Measurements from ENCODE around the gene FSCN2.
"Not testable (repeated sequence)": the region's sequence is repeated elsewhere in the genome, so short reads cannot be mapped to it uniquely, and the experiment has no call there.

The FSCN2 gene

DNA sequence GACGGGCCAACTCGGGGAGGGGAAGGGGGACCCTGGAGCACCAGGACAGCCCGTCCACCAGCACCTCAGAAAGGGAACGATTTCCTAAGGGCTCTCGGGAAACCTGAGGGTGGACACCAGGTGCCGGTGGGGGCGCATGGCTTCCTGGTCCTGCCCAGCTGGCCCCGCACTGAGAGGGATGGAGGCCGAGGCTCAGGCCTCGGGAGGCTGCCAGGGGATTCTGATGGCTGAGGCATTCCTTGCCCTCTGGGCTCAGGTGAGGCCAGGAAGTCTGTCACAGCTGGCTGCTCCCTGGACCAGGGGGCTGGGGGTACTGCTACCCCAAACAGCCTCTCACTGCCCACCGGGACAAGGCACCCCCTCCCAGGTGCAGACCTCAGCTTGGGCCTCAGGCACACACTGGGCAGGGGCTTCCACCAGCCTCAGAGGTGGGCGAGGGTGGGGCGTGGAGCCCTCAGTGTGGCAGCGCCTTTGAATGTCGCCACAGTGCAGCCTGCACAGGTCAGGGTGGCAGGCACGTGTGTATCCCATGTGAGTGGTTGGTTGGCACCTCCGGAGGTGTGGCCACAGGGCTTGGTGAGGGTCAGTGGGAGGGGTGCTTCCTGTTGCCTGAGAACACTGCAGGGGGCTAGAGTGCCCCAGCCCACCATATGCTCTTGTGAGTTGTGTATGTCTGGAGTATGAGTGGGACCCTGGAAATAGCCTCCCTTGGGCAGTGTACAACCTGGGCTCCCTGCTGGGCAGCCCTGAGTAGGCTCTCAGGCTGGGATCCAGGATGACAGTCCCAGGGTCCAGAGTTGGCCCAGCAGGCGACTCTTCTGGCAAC lies 3.9 kb upstream of the FSCN2 start:
- DNase-seq = no peak

DNA sequence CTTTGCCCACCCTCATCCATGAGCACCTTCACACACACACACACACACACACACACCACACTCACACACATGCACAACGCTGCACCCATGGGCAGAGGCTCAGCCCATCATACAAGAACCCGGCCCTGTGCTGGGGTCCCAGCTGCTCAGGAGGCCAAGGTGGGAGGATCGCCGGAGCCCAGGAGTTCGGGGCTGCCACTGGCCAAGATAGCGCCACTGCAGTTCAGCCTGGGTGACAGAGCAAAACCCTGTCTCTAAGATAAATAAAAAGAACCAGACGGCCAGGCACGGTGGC lies 3.4 kb upstream of the FSCN2 start:
- DNase-seq = no peak

DNA sequence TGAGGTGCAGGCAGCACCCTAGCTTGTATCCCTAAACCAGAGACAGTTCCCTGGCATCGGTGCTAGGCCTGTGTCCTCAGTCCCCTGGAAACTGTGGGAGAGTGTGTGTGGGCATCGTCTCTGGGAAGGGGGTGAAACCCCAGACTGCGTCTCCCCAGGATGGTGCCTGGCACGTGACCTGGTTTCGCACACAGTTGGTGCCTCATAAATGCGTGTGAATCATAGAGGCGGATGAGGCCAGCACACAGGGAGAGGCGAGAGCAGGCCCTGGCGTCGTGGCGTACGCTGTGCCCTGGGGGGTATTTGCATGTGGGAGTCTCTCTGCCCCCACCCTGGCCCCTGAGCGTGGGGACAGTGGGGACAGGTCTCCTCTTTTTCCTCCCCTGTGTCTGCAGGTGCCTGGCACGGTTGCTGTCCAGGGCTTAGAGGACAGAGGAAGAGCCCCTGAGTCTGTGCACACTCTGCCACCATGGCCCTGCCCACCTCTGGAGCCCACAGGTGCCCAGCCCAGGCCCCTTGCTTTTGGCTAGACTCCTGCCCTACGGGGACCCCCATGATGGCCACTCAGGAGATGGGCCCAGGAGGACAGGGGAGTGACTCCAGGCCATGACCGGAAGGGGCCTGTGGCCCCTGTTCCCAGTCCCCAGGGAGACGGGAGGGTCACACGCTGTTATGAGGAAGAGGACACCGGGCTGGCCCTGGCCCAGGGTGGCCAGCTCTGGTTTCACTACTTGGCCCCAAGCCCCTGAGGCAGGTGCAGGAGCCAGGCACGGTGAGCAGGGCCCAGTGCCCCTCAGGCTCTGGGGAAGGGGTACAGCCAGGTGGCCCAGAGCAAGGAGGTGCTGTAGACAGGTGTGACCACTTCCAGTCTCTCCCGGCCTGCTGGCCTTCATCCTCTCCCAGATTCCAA lies 1.3 kb upstream of the FSCN2 start:
- DNase-seq = no peak

DNA sequence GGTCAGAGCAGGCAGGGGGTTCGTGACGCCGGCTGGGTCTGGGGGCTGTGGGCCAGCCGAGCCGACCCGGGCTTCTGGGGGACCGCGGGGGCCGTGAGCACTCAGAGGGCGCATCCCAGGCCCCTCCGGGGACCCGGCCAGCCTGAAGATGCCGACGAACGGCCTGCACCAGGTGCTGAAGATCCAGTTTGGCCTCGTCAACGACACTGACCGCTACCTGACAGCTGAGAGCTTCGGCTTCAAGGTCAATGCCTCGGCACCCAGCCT lies 140 bp downstream of the FSCN2 start:
- DNase-seq = no peak

DNA sequence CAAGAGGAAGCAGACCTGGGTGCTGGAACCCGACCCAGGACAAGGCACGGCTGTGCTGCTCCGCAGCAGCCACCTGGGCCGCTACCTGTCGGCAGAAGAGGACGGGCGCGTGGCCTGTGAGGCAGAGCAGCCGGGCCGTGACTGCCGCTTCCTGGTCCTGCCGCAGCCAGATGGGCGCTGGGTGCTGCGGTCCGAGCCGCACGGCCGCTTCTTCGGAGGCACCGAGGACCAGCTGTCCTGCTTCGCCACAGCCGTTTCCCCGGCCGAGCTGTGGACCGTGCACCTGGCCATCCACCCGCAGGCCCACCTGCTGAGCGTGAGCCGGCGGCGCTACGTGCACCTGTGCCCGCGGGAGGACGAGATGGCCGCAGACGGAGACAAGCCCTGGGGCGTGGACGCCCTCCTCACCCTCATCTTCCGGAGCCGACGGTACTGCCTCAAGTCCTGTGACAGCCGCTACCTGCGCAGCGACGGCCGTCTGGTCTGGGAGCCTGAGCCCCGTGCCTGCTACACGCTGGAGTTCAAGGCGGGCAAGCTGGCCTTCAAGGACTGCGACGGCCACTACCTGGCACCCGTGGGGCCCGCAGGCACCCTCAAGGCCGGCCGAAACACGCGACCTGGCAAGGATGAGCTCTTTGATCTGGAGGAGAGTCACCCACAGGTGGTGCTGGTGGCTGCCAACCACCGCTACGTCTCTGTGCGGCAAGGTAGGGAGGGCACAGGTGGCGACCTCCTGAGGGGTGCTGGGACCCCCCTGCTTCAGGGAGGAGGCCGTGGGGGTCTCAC lies 667 bp downstream of the FSCN2 start:
- no peak for DNase-seq

DNA sequence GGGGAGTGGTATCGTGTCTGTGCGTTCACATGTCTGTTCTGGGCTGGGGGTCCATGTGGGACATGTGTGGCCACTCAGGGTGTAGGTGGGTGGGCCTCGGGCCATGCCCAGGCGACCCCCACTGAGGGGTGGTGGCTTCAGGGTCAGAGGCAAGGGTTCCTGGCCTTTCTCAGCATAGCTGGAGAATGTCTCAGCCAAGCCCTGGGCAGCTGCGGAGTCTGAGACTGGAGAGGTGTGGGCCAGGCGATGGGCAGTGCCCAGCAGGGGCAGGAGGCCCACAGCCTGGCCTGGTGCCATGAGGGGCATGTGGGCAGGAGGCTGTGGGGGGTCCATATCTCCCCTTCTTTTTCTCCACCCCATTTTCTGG lies 1.2 kb downstream of the FSCN2 start:
- DNase-seq = no peak

DNA sequence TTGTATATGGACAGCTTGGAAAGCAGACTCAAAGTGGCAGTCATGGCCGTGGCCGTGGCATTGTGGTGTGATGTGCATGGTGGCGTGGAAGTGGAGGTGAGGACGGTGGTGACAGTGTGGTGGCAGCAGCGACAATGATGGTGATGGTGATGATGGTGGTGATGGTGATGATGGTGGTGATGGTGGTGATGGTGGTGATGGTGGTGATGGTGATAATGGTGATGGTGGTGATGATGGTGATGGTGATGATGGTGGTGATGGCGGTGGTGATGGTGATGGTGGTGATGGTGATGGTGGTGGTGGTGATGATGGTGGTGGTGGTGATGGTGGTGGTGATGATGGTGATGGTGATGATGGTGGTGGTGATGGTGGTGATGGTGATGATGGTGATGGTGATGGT lies 2.8 kb downstream of the FSCN2 start:
- DNase-seq = not testable (repeated sequence)

DNA sequence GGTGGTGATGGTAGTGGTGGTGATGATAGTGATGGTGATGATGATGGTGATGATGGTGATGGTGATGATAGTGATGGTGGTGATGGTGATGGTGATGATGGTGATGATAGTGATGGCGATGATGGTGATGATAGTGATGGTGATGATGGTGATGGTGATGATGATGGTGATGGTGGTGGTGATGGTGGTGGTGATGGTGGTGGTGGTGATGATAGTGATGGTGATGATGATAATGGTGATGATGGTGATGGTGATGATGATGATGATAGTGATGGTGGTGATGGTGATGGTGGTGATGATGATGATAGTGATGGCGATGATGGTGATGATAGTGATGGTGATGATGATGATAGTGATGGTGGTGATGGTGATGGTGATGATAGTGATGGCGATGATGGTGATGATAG lies 3.8 kb downstream of the FSCN2 start:
- not testable (repeated sequence) for DNase-seq

DNA sequence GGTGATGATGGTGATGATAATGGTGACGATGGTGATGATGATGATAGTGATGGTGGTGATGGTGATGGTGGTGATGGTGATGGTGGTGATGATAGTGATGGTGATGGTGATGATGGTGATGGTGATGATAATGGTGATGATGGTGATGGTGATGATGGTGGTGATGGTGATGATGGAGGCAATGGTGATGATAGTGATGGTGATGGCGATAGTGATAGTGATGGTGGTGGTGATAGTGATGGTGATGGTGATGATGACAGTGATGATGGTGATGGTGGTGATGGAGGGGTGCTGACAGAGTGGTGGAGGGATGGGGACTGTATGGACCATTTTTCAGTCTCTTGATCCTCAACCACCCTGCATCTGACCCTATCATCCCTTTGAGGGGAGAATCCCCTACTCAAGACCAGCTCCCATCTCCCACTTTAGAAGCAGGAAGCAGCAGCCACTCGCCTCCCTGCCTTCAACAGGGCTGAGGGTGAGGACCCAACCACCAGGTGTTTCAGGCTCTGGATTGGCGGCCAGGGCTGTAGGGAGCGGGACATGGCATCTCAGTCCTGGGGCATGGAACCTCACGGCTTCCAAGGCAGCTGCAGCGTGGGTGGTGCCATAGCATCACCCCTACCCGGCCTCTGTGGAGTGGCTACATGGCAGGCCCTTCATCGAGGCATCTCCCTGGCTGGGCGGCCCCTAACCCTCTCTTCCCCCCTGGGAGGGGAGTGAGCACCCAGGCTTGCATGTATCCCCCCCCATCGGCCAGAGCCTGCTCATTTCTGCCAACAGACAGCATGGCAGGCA lies 4.5 kb downstream of the FSCN2 start:
- DNase-seq = no peak

DNA sequence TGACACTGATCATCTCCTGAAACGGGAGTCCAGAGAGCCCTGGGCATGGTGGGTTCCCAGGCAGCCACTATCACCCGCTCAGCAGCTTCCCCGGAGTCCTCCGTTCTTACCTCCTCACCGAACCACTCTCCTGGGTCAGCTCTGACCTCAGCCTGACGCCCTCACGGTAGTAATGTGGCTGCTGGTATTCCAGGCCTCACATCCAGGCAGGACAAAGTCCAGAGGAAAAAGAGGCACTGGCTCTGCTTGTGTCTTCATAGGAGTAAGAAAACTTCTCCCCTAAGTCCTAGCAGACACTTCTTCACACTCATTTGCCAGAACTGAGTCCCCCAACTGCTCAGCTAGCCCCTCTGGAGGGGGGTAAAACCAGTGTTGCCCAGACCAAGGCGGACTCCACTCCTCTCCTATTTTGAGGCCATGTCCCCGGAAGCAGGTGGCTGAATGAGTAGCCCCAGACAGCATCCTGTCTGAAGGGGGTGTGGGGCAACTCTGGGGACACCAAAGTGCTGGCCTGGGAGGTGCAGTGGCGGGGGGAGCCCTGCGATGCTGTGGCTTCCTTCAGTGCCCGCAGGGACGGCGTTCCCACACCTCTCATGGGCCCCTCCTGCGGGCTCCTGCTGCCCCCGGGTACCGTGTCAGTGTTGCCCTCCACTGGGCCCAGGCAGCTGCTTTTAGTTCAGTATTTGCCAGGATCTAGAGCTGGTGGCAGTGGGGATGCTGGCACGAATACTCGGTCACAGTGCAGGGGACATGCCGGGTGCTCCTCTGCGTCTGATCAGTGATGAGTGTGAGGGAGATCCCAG lies 5.4 kb downstream of the FSCN2 start:
- no peak for DNase-seq

DNA sequence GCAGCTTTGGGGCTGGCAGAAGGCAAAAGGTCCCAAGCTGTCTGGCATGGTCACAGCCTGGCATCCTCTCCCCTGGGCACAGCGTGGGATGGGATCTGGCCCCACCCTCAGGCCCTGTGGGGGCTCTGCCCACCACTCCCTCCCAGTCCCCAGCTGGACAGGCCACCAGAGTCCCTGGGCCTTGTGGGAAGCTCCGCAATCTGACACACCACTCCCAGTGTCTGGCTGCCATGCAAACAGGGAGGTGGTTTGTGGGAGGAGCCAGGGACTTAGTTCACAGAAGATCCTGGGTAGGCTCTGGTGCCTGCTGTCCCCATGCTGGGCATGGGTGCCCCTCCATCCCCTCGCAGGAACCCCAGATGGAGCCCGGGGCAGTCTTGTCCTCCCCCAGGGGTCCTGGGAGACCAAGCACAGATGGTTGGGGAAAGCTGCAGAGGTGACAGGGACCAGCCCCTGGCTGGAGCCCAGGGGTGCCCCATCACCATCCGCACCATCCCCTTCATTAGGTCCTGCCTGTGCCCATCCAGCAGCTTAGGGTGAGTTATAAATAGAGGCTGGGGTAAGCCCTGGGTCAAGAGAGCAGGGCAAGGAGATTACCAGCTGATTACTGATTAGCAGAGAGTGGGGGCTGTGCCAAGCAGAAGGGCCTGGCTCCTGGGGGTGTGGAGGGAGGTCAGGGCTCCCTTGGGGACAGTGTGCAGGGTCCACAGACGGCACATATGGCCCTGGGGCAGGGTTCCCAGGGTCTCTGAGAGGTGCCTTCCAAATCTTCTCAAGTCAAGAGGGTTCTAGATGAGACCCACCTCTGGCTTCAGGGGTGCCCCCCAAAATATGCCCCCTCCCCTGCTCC lies 6.2 kb downstream of the FSCN2 start:
- DNase-seq = no peak

DNA sequence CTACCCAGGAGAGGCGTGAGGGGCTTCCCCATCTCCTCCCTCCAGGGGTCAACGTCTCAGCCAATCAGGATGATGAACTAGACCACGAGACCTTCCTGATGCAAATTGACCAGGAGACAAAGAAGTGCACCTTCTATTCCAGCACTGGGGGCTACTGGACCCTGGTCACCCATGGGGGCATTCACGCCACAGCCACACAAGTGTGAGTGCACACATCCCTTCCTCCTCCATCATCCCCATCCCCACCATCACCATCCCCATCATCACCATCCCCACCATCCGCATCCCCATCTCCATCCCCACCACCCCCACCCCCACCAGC lies 6.8 kb downstream of the FSCN2 start:
- no peak for DNase-seq

DNA sequence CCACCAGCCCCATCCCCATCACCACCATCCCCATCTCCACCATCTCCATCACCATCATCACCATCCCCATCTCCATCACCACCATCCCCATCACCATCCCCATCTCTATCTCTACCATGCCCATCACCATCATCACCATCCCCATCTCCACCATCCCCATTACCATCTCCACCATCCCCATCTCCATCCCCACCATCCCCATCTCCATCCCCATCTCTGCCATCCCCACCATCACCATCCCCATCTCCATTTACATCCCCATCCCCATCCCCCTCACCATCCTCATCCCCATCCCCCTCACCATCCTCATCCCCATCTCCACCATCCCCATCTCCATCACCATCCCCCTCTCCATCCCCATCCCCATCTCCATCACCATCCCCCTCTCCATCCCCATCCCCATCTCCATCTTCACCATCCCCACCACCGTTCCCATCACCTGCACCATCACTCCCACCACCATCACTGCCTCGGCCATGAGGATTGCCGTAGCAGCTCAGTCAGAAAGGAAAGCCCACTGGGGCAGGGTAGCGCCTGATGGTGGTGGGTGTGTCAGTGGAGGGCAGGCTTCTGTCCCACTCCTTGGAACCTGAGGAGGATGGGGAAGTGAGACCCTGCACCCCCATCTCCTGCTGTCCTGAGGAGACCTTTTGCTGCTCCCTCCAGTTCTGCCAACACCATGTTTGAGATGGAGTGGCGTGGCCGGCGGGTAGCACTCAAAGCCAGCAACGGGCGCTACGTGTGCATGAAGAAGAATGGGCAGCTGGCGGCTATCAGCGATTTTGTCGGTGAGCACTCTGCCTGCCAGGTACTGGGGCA lies 7.5 kb downstream of the FSCN2 start:
- no peak for DNase-seq

DNA sequence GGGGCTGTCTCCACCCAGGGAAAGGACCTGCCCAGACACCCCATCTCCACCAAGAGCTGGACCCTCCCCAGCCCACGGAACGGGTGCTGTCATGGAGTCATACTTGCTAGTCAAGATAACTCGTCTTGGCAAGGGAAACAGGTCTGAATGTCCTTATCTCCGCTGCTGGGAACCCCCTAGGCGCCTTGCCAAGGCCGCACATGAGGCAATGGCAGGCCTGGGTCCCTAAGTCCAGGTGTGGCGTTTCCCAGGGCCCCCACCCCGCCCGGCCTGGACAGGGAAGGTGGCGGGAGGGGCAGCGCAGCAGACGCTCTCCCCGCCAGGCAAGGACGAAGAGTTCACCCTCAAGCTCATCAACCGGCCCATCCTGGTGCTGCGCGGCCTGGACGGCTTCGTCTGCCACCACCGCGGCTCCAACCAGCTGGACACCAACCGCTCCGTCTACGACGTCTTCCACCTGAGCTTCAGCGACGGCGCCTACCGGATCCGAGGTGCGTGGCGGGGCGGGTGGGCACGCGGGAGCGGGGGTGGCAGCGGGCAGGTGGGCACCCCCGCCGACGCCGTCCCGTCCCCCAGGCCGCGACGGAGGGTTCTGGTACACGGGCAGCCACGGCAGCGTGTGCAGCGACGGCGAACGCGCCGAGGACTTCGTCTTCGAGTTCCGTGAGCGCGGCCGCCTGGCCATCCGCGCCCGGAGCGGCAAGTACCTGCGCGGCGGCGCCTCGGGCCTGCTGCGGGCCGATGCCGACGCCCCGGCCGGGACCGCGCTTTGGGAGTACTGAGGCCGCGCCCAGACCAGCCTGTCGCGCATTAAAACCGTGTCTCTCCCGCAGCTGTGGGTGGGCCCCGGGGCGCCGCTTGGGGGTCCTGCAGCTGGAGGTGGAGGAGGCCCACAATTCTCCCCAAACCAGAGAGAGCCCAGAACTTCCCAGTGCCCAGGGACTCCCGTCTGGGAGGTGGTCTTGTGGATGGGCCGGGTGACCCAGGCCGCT lies 8.4 kb downstream of the FSCN2 start:
- DNase-seq = no peak

DNA sequence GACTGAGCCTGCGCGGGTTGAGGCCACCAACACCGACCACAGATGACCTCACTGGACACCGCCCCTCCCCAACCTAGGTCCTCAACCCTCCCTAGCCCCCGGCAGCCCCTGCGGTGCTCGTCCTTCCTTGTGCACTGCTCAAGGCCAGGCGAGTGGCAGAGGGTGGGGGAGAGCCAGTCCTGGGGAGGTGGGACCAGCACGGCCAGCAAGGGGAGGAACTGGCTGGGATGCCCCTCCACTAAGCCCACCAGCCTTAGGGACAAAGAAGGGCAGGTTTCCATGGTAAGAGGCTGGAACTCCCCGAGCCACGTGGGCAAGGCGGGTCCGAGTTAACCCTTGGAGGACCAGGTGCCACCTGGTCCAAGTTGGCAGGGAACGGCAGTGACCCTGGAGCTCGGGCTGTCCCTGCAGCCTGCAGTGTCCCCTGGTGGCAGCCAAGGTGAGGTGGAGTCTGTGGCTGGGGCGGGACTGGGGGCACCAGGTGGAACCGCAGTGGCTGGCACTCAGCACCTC lies 9.2 kb downstream of the FSCN2 start:
- peak in 3 of 51 donors; percentile 14 to 19 (median 19) for DNase-seq

DNA sequence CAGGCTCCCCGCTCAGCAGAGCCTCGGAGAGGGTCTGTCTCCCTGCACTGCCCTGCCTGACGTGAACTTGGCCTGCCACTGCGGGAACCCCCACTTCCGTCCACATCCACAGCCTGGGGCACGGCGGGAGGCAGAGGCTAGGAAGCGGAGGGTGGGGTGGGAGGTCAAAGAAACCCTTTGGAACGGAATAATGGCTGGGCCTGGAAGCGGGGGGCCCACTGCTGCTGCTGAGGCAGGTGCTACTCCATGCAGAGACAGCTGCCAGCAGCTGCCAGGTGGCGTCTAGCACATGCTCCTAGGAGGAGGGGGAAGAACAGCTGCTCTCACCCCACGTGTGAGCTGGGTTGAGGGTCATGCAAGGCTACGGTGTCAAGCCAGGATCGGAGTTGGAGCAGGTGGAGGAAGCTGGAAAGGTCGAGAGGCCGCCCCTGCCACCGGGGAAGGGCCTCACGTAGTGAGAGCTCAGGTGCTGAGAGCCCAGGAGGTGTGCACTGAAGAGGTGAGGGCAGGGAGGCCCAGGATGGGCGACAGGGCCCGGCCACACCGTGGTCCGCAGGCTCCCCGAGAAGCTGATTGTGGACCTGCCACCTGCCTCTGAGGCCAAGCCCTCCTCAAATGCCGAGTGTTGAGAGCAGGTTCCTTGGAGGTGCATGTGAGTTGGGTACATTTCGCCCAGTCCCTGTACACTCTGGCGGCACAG lies 9.8 kb downstream of the FSCN2 start:
- DNase-seq = no peak

Measured in hypothalamus (tissue), 51 donors.